KG1 (cell line): ENCODE measurements around the gene IL17RE.

Source experiments
- DNase-seq: peaks from one replicate; lab custom pipeline; 2025; lab: John Stamatoyannopoulos, UW

The IL17RE gene

GRCh38 chr3:9955611-9956352 is 53.1 kb downstream of the IL17RE start:
- DNase-seq, result no peak

- DNase-seq, result no peak
Measured at GRCh38 chr3:9957214-9957613, 54.6 kb downstream of the IL17RE start.

GRCh38 chr3:9965200-9965875 is 62.7 kb downstream of the IL17RE start:
- DNase-seq, result no peak
